SKM-1 treated with dmso at 0.1 percent for 144 hours (cell line): ENCODE results near the gene CTBP2.

Experiments used
- DNase-seq: peaks from one replicate; lab custom pipeline; 2025; ENCODE audit not compliant: unreplicated experiment; lab: John Stamatoyannopoulos, UW

Gene CTBP2

GRCh38 chr10:124987788-124988187 is 172.6 kb downstream of the CTBP2 start:
- no peak for DNase-seq

- no peak for DNase-seq
Observed at GRCh38 chr10:124985162-124985561, 175.2 kb downstream of the CTBP2 start.

GRCh38 chr10:124984376-124984775 is 176.0 kb downstream of the CTBP2 start:
- DNase-seq: no peak

GRCh38 chr10:124983321-124983720 is 177.0 kb downstream of the CTBP2 start:
- DNase-seq: no peak

GRCh38 chr10:124978376-124978725 is 182.0 kb downstream of the CTBP2 start:
- DNase-seq: no peak

GRCh38 chr10:124977648-124978375 is 182.6 kb downstream of the CTBP2 start:
- DNase-seq: no peak

GRCh38 chr10:124977161-124977560 is 183.2 kb downstream of the CTBP2 start:
- DNase-seq: no peak

GRCh38 chr10:124975977-124976514 is 184.3 kb downstream of the CTBP2 start:
- no peak for DNase-seq

GRCh38 chr10:124974131-124974530 is 186.2 kb downstream of the CTBP2 start:
- DNase-seq: no peak

GRCh38 chr10:124972637-124973036 is 187.7 kb downstream of the CTBP2 start:
- DNase-seq: no peak

GRCh38 chr10:124971276-124971675 is 189.1 kb downstream of the CTBP2 start:
- DNase-seq: no peak

GRCh38 chr10:124967255-124967654 is 193.1 kb downstream of the CTBP2 start:
- DNase-seq: no peak

GRCh38 chr10:124966008-124966407 is 194.4 kb downstream of the CTBP2 start:
- no peak for DNase-seq

- no peak for DNase-seq
Observed at GRCh38 chr10:124963866-124964720, 196.3 kb downstream of the CTBP2 start.

GRCh38 chr10:124962421-124962820 is 197.9 kb downstream of the CTBP2 start:
- DNase-seq: no peak

- DNase-seq: no peak
Observed at GRCh38 chr10:124961248-124961570, 199.2 kb downstream of the CTBP2 start.

- no peak for DNase-seq
Observed at GRCh38 chr10:124959564-124959963, 200.8 kb downstream of the CTBP2 start.

GRCh38 chr10:124957404-124957947 is 202.9 kb downstream of the CTBP2 start:
- peak; percentile 65 for DNase-seq

- DNase-seq: no peak
Observed at GRCh38 chr10:124956764-124957163, 203.6 kb downstream of the CTBP2 start.

GRCh38 chr10:124955868-124956267 is 204.5 kb downstream of the CTBP2 start:
- DNase-seq: no peak

GRCh38 chr10:124955243-124955642 is 205.1 kb downstream of the CTBP2 start:
- DNase-seq: no peak

- DNase-seq: no peak
Observed at GRCh38 chr10:124953421-124953820, 206.9 kb downstream of the CTBP2 start.
